CD4-positive, alpha-beta T cell treated with Interleukin-6 at 100 ng/mL for 8 hours (primary cell): ENCODE data around the gene RPL12.

Source experiments
- DNase-seq: peaks from one replicate; pipeline ENCODE4 v3.0.0-alpha.2; 2020; ENCODE audit warnings: mixed read lengths, low spot score

The RPL12 gene

DNA sequence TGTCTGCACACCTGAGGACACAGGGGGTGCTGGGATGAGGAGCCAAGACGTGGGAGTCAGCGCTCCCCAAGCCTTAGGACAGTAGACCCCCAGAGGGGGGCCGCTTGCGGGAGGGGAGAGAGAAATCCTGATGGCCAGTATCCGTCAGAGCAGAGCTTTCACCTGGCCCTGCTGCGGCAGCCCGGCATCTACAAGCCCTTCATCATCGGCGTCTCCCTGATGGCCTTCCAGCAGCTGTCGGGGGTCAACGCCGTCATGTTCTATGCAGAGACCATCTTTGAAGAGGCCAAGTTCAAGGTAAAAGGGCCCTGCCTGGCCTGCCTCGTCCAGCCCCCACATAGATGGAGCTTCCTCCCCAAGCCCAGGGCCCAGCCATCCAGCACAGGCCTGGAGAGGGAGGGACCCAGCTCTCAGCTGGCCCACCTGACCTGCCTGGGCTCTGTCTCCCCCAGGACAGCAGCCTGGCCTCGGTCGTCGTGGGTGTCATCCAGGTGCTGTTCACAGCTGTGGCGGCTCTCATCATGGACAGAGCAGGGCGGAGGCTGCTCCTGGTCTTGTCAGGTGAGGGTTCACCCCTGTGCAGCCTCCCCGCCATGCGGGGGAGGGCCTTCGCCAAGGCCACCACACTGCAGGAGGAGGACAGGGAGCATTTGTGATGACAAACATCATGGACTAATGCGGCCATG is 47.6 kb downstream of the RPL12 start:
- no peak for DNase-seq

DNA sequence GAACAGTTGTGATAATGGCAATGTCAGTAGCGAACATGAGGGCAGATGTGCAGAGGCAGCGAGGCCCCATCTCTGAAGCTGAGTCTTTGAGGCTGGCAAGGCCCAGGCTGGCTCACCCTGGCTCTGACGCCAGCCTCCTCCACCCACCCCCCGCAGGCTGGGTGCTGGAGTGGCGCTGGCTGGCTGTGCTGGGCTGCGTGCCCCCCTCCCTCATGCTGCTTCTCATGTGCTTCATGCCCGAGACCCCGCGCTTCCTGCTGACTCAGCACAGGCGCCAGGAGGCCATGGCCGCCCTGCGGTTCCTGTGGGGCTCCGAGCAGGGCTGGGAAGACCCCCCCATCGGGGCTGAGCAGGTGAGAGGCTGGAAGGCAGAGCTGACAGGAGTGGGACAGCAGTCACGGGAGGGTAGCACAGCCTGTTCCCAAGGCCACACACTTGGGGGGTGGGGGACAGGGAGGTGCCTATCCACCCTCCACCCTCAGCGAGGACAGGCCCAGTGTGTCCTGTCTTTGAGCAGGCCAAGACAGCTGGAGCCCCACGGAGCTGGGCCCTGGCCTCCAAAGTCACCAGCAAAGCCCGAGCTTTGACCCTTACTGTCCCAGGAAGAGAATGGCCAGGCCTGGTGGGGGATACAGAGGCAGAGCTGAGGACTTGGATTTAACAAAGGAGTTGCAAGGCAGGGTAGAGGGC is 48.7 kb downstream of the RPL12 start:
- no peak for DNase-seq

DNA sequence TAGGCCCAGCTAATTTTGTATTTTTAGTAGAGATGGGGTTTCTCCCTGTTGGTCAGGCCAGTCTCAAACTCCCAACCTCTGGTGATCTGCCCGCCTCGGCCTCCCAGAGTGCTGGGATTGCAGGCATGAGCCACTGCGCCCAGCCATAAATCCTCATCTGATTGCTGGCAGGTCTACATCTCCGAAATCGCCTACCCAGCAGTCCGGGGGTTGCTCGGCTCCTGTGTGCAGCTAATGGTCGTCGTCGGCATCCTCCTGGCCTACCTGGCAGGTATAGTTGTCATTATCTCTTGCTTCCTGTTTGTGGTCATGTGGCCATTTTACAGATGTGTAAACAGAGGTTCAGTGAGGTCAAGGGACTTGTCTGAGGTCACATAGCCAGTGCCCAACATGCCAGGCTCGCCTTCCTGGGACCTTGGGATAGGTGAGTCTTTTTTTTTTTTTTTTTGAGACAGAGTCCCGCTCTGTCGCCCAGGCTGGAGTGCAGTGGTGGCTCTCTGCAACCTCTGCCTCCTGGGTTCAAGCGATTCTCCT is 51.4 kb downstream of the RPL12 start:
- DNase-seq: no peak

DNA sequence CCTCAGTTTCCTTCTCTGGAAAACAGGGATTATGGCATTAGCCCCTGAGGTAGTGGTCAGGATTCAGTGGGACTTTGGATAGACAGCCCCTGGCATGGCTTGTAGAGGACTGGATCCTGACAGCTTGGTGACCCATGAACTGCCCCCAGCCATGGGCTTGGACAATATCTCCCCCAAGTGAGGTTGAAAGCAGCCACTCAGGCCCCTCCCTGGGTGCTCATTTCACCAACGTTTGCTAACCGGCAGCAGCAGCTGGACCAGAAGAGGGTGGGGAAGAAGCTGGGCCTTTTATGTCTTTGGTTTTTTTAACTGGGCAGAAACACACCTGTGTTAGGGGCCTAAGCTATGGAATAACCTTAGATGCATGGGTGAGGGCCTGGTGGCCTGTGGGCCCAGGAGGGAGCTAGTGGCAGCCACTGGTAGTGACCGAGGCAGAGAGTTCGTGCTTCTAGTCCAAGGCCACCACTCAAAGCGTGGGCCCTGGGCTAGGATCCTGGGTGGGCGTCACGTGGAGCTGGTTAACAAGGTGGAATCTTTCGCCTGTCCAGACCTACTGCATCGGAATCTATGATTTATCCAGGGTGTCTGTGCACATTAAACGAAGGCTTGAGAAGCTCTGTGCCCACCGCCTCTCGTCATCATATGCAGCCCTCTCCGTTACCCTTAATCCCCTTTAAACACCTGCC is 52.3 kb downstream of the RPL12 start:
- no peak for DNase-seq

DNA sequence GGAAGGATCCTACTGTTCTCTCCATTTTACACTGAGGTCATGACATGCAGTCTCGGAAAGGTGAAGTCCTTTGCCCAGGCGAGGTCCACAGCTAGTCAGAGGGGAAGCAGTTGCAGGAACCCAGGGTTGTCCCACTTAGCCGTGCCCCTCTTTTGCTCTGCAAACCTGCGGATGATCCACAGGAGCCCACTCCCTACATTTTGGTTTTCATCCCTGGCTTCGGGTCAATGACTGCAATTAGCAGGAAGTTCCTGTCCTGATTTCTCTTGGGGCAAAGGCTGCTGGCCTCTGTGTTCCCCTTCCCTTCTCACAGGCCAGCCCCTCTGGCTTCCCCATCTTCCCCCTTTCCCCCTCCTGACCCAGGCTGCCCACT is 52.9 kb downstream of the RPL12 start:
- no peak for DNase-seq
